A549 (cell line): Measurements from ENCODE around the gene EMC6. TPM values are rescaled to one million over a fixed set of nuclear protein-coding genes. Genes with fewer than 3 reads are reported as not detected.

Source experiments
- ATAC-seq, 2 experiments: fragments of 200-7000 bp in 1 of 2; fragments of >200 bp in 1 of 2; cut with Nextera tagmentation in 1 of 2; cut with Tn5 transposase in 1 of 2; 3 replicates each; pipeline versions ENCODE4 v1.8.0 to v1.9.1; 2018 to 2020; ENCODE audit warnings: mild to moderate bottlenecking in 1 of 2, moderate library complexity in 1 of 2
- CTCF ChIA-PET: fragments of 300-600 bp; sonication (Branson Sonifier 250); formaldehyde crosslinking; extraction: SDS; loops from one replicate; lab custom pipeline; 2021; ENCODE audit warnings: antibody characterized with exemption, inconsistent platforms; lab: Yijun Ruan, JAX
- POLR2A ChIA-PET: fragments of 350-600 bp; formaldehyde crosslinking; extraction: SDS; loops from one replicate; lab custom pipeline; 2021; ENCODE audit warnings: antibody characterized with exemption, inconsistent platforms; lab: Yijun Ruan, JAX
- DNase-seq, 2 experiments: peaks; one replicate each; pipeline versions ENCODE4 v3.0.0 to v3.0.0-alpha.2; 2011 to 2016; ENCODE audit warnings: low read depth in 1 of 2, low spot score in 1 of 2
- FAIRE-seq: peaks from 2 replicates; lab custom pipeline; 2011; peaks lifted over from hg19 to GRCh38; lab: Jason Lieb, UNC
- H3K27ac ChIP-seq, 2 experiments: fragments of >200 bp; sonication (Bioruptor Twin); formaldehyde crosslinking; 3 replicates each; pipeline ENCODE4 v1.5.1; 2016 to 2017
- H3K4me1 ChIP-seq: fragments of >200 bp; sonication (Bioruptor Twin); formaldehyde crosslinking; 3 replicates; pipeline ENCODE4 v1.6.1; 2016
- H3K4me2 ChIP-seq: fragments of >200 bp; sonication (Bioruptor Twin); formaldehyde crosslinking; 3 replicates; pipeline ENCODE4 v1.6.1; 2016
- H3K4me3 ChIP-seq: fragments of >200 bp; sonication (Bioruptor Twin); formaldehyde crosslinking; 3 replicates; pipeline ENCODE4 v1.5.1; 2016
- H3K9me3 ChIP-seq: fragments of >200 bp; sonication (Bioruptor Twin); formaldehyde crosslinking; 3 replicates; pipeline ENCODE4 v1.6.1; 2016
- BCL3 ChIP-seq: fragments of >200 bp; sonication (Bioruptor Twin); formaldehyde crosslinking; IDR thresholded peaks from 3 replicates; pipeline ENCODE4 v1.6.1; 2016
- CBX2 ChIP-seq: fragments of 200-600 bp; sonication (generic); IDR thresholded peaks from 2 replicates; pipeline ENCODE4 v1.6.1; 2016; ENCODE audit warnings: low read depth, mild to moderate bottlenecking, borderline replicate concordance
- CBX8 ChIP-seq: fragments of 200-600 bp; sonication (generic); IDR thresholded peaks from 2 replicates; pipeline ENCODE4 v1.6.1; 2016
- CTCF ChIP-seq: fragments of >200 bp; sonication (Bioruptor Twin); formaldehyde crosslinking; IDR thresholded peaks from 3 replicates; pipeline ENCODE4 v1.5.1; 2016
- E2F6 ChIP-seq: IDR thresholded peaks from 2 replicates; pipeline ENCODE4 v1.6.1; 2012; ENCODE audit warnings: low read depth, borderline replicate concordance
- EHMT2 ChIP-seq: fragments of 200-600 bp; sonication (generic); IDR thresholded peaks from 2 replicates; pipeline ENCODE4 v1.6.1; 2016; ENCODE audit warnings: antibody characterized with exemption, low read depth, mild to moderate bottlenecking, moderate library complexity
- EP300 ChIP-seq, 2 experiments: fragments of >200 bp; sonication (Bioruptor Twin); formaldehyde crosslinking; IDR thresholded peaks; 2 replicates in 1 of 2; 3 replicates in 1 of 2; pipeline ENCODE4 v1.6.1; 2016 to 2017
- FOSL2 ChIP-seq, 2 experiments: fragments of 450-650 bp in 1 of 2; fragments of >200 bp in 1 of 2; sonication (Bioruptor Twin) in 1 of 2; formaldehyde crosslinking; IDR thresholded peaks; 2 replicates each; pipeline versions ENCODE4 v1.5.0 to v1.6.1; 2016 to 2020; ENCODE audit warnings: mild to moderate bottlenecking in 1 of 2, moderate library complexity in 1 of 2
- HOXB13 ChIP-seq: fragments of 250-450 bp; sonication (Bioruptor Pico); IDR thresholded peaks from 2 replicates; pipeline ENCODE4 v1.5.0; 2020; ENCODE audit warnings: low read depth, mild to moderate bottlenecking, moderate library complexity
- JUN ChIP-seq, 2 experiments: fragments of >200 bp; sonication (Bioruptor Twin); formaldehyde crosslinking; IDR thresholded peaks; 2 replicates in 1 of 2; 3 replicates in 1 of 2; pipeline ENCODE4 v1.6.1; 2016 to 2017
- MAX ChIP-seq: IDR thresholded peaks from 2 replicates; pipeline ENCODE4 v1.6.1; 2012
- NFE2L2 ChIP-seq: fragments of 150-350 bp; conservative IDR thresholded peaks from 2 replicates; pipeline ENCODE4 v1.6.1; 2014; ENCODE audit warnings: low read length
- NPAS2 ChIP-seq: fragments of 250-450 bp; sonication (Bioruptor Pico); IDR thresholded peaks from 2 replicates; pipeline ENCODE4 v1.8.0; 2022; ENCODE audit warnings: mild to moderate bottlenecking, moderate library complexity, borderline replicate concordance
- PHF8 ChIP-seq: fragments of 200-600 bp; sonication (generic); IDR thresholded peaks from 2 replicates; pipeline ENCODE4 v1.6.1; 2016; ENCODE audit warnings: low read depth, mild to moderate bottlenecking, antibody characterized with exemption, moderate library complexity, borderline replicate concordance
- REST ChIP-seq: fragments of 200-600 bp; sonication (generic); IDR thresholded peaks from 2 replicates; pipeline ENCODE4 v1.6.1; 2016; ENCODE audit warnings: antibody characterized with exemption, mild to moderate bottlenecking, moderate library complexity
- TFCP2L1 ChIP-seq: fragments of 250-450 bp; sonication (Bioruptor Pico); IDR thresholded peaks from 2 replicates; pipeline ENCODE4 v1.5.0; 2021; ENCODE audit warnings: mild to moderate bottlenecking
- TP53 ChIP-seq: fragments of 250-450 bp; sonication (Bioruptor Pico); IDR thresholded peaks from 2 replicates; pipeline ENCODE4 v1.5.0; 2021; ENCODE audit warnings: mild to moderate bottlenecking, moderate library complexity
- USF2 ChIP-seq: fragments of 450-650 bp; IDR thresholded peaks from 2 replicates; pipeline ENCODE4 v1.6.1; 2014; ENCODE audit warnings: antibody characterized with exemption
- ZC3H11A ChIP-seq: fragments of 450-650 bp; IDR thresholded peaks from 2 replicates; pipeline ENCODE4 v1.6.1; 2014; ENCODE audit warnings: antibody characterized with exemption, mild to moderate bottlenecking
- WGBS: methylation state at CpG from one replicate; pipeline ENCODE4 v1.1.6; 2017; ENCODE audit errors: missing lambda C conversion rate; 5-methylcytosine and 5-hydroxymethylcytosine counted together
- polyA plus RNA-seq, 4 experiments: library from polyadenylated mRNA; depleted of rRNA in 3 of 4; stranded (reverse); fragments of >200 nt; fragmentation: RNase III in 1 of 4; extraction: RNeasy Plus Mini Kit Qiagen cat#74134 plus additional on column Dnase treatment in 1 of 4; gene quantifications; 2 replicates in 3 of 4; 3 replicates in 1 of 4; pipeline ENCODE4 v1.2.3, GENCODE V29; 2011 to 2017

Gene EMC6
- polyA plus RNA-seq, 2 of the 4 experiments (the other 2 are of a cell fraction): 68.3 to 122 TPM

GRCh38 chr17:3695723-3696411, 27.3 kb downstream of the EMC6 start, which contains the start of gene P2RX5:
Gene P2RX5, minus strand, starts transcription at chr17:3696155. Its CDS starts 150 bp downstream, at chr17:3696005.
- ATAC-seq (peak; percentile 69 to 74), DNase-seq (no peak), FAIRE-seq (no peak)
- peak within 1 kb of the TSS; percentile 83 for H3K4me2 ChIP-seq
- ChIA-PET CTCF (interaction anchor here (1.0 to 2.1 kb wide), 9 partner anchors 8 to 131 kb away, joined by 3 to 6 read pairs (median 5); partner anchors contain the start of gene HASPIN), POLR2A (interaction anchor here (1.6 to 1.7 kb wide), 2 partner anchors 27 to 28 kb away, joined by 5 to 10 read pairs; partner anchors contain the start of genes EMC6, HASPIN and TAX1BP3)
- peaks cover 8% of the 10 kb centered on the region; the same call in 2 of the 3 replicates for H3K4me1 ChIP-seq
- H3K4me3 ChIP-seq: peak within 1 kb of the TSS; percentile 57
- peaks cover 12% of the 10 kb centered on the region for H3K9me3 ChIP-seq
- H3K27ac ChIP-seq: peak within 1 kb of the TSS; percentile 73 to 89
- 4% methylated on average over 32 of the region's 65 CpGs for WGBS
- TF ChIP-seq JUN (IDR thresholded peaks at IDR 0.05) (0 out of 5 replicates have a peak, but pooled peaks of 1 of the 2 experiments have one; percentile 34), REST (peak; percentile 85), E2F6 (0 out of 2 replicates have a peak, but pooled peaks have one; percentile 38), ZC3H11A (no peak), MAX (peak; percentile 87), PHF8 (0 out of 2 replicates have a peak, but pooled peaks have one; percentile 9), BCL3 (no peak)

- ChIA-PET POLR2A (interaction anchor here (1.7 kb wide), 1 partner anchor 29 kb away, joined by 10 read pairs; the partner anchor contains the start of genes EMC6 and TAX1BP3), CTCF (interaction anchor here (1.2 to 2.1 kb wide), 3 partner anchors 14 to 26 kb away, joined by 3 to 6 read pairs (median 5); partner anchors contain the start of gene HASPIN)
- Histone ChIP-seq H3K27ac (no peak overlapping the region), H3K4me2 (no peak overlapping the region), H3K9me3 (peaks cover 12% of the 10 kb centered on the region), H3K4me3 (no peak overlapping the region), H3K4me1 (peaks cover 8% of the 10 kb centered on the region; the same call in 2 of the 3 replicates)
- no peak for ATAC-seq
- WGBS: 81% methylated on average over 8 of the region's 12 CpGs
- TF ChIP-seq EP300 (IDR thresholded peaks at IDR 0.05) (no peak), EHMT2 (no peak), CBX2 (no peak), HOXB13 (CRISPR knock-in tag) (no peak), TP53 (CRISPR knock-in tag) (no peak), TFCP2L1 (CRISPR knock-in tag) (no peak), NPAS2 (CRISPR knock-in tag) (no peak), FOSL2 (IDR thresholded peaks at IDR 0.05) (no peak), FOSL2 (CRISPR knock-in tag; IDR thresholded peaks at IDR 0.05) (no peak), CTCF (no peak), CBX8 (no peak), MAX (no peak), USF2 (no peak), NFE2L2 (no peak)
- DNase-seq: no peak
- FAIRE-seq: no peak
Observed at GRCh38 chr17:3697103-3697476, 28.5 kb downstream of the EMC6 start.
